ENCODE measurements around the gene AEN.

The AEN gene

GRCh38 chr15:88613074-88613944 is 7.8 kb upstream of the AEN start:
- no peak for DNase-seq (ENCODE audit: low spot score)

GRCh38 chr15:88615303-88616107 is 5.6 kb upstream of the AEN start:
- no peak for DNase-seq (ENCODE audit: low spot score)

DNA sequence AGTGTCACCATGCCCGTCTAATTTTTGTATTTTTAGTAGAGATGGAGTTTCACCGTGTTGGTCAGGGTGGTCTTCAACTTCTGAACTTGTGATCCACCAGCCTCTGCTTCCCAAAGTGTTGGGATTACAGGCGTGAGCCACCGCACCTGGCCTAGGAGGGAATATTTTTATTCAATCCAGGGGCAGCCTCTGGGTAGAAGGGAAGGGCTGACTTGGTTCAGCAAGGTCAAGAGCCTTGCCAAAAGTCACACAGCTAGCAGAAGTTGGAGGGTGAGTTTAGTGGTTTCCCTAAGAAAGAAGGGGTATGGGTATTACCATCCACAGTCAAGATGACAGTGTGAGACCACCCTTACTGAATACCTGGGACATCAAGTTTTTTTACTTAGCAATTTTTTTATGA is 4.9 kb upstream of the AEN start:
- no peak for DNase-seq (ENCODE audit: low spot score)

DNA sequence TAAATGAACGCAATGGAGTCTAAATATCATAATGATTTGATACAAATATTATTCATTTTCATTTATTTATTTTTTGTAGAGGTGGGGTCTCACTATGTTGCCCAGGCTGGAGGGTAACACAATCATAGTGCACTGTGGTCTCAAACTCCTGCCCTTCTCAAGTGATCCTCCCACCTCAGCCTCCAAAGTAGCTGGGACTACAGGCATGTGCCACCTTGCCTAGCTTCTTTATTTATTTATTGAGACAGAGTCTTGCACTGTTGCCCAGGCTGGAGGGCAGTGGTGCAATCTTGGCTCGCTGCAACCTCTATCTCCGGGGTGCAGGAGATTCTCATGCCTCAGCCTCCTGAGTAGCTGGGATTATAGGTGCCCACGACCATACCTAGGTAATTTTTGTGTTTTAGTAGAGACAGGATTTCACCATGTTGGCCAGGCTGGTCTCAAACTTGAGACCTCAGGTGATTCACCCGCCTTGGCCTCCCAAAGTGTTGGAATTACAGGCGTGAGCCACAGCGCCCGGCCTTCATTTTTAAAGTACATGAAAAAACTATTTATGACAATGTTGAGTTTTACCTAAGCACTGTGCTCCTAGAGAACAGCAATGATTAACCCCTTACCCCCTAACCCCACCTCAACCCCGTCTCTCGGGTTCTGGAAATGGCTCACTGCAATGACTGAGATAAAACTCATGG is 4.0 kb upstream of the AEN start:
- no peak for DNase-seq (ENCODE audit: low spot score)

DNA sequence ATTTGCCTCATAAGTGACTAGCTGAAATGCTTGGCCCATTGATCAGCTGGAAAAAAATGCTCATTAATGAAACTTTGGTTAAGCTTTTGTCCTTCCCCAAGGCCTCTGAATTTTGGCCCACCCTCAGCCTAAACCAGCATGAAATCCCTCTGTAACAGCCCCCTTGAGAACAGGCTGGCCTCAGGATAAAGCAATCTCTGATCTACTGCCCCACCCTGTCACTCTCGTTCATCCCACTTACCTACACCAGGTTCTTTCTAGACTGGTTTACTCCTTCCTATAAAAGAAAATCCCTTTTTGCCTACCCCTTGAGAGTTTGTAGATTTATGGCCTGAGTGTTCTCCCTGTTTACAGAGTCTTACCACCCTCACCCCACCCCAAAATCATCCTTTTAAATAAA is 3.4 kb upstream of the AEN start:
- DNase-seq (ENCODE audit: low spot score) = no peak

DNA sequence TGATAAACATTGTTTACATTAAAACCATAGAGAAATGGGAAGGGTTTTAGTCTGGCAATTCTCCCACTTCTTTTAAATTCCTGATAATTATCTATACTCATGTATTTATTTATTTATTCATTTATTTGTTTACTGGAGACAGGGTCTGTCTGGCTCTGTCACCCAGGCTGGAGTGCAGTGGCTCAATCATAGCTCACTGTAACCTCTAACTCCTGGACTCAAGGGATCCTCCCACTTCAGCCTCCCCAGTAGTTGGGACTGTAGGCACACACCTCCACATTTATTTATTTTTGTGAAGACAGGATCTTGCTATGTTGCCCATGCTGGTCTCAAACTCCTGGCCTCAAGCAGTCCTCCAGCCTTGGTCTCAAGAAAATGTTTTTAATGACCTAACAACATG is 2.5 kb upstream of the AEN start:
- DNase-seq (ENCODE audit: low spot score) = no peak

- no peak for DNase-seq (ENCODE audit: low spot score)
Observed at GRCh38 chr15:88619796-88620195, 1.3 kb upstream of the AEN start.

- DNase-seq (ENCODE audit: low spot score) = no peak
Observed at GRCh38 chr15:88621789-88622604, 857 bp downstream of the AEN start.

- DNase-seq (ENCODE audit: low spot score) = no peak
Observed at GRCh38 chr15:88622605-88622975, 1.4 kb downstream of the AEN start.

- no peak for DNase-seq (ENCODE audit: low spot score)
Observed at GRCh38 chr15:88623061-88623460, 1.9 kb downstream of the AEN start.

DNA sequence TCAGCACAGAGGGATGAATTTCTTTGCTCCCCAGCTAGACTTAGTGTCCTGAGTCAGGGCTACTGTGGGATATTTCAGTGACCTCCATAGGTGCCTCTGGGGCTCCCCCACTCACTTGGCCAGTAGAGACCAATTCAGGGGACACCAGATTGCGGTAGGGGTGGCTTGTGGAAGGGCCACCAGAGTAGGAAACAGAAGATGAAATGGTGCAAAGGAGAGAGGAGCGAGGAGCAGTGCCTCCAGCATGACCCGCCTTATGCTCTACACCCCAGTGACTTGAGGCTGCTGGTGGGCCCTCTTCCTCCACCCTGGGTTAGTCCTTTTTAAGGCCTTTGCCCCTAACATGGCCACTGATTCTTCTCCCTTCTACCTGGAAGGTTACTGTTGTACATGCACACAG is 2.5 kb downstream of the AEN start:
- DNase-seq (ENCODE audit: low spot score) = no peak

DNA sequence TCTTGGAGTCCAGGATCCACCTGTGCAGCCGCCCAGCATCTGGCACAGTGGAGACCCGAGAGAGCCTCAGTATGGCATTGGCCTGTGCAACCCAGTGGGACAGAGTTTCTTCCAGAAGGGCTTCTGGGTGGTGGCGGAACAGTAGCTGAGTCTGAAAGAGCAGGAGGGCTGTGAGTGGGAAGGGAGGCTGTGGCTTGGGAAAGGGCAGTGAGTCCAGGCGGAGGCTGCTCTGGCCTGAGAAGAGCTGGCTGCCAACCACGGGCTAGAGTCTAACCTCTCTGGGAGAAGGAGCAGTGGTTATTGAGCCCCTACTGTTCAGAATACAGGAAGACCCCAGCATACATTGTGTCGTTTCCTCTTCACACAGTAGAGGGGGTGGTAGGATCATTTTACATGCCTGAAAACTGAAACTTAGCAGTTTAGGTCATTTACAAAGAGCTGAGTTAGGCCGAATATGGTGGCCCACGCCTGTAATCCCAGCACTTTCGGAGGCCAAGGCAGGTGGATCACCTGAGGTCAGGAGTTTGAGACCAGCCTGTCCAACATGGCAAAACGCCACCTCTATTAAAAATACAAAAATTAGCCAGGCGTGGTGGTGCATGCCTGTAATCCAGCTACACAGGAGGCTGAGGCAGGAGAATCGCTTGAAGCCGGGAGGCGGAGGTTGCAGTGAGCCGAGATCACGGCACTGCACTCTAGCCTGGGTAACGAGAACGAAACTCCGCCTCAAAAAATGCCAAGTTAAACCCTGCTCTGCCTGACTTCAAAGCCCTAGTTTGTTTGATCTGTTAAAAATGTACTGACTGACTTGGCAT is 3.2 kb downstream of the AEN start:
- no peak for DNase-seq (ENCODE audit: low spot score)

- DNase-seq (ENCODE audit: low spot score) = no peak
Observed at GRCh38 chr15:88624971-88625490, 3.9 kb downstream of the AEN start.

GRCh38 chr15:88625943-88626741 is 5.0 kb downstream of the AEN start:
- DNase-seq (ENCODE audit: low spot score) = no peak

GRCh38 chr15:88627463-88627862 is 6.3 kb downstream of the AEN start:
- DNase-seq (ENCODE audit: low spot score) = no peak

GRCh38 chr15:88628018-88628654 is 7.0 kb downstream of the AEN start:
- DNase-seq (ENCODE audit: low spot score) = no peak

DNA sequence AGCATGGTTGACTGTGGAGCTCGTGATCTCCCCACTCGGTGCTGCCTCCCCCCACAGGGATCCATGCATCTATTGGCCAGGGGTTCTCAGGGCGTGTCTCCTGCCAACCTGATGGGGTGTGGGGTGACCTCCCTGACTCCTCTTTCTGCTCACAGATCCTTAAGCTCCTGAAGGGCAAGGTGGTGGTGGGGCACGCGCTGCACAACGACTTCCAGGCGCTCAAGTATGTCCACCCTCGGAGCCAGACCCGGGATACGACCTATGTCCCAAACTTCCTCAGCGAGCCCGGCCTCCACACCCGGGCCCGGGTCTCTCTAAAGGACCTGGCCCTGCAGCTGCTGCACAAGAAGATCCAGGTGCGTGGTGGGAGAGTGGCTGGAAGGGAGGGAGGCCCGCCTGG is 7.9 kb downstream of the AEN start:
- DNase-seq (ENCODE audit: low spot score) = no peak

DNA sequence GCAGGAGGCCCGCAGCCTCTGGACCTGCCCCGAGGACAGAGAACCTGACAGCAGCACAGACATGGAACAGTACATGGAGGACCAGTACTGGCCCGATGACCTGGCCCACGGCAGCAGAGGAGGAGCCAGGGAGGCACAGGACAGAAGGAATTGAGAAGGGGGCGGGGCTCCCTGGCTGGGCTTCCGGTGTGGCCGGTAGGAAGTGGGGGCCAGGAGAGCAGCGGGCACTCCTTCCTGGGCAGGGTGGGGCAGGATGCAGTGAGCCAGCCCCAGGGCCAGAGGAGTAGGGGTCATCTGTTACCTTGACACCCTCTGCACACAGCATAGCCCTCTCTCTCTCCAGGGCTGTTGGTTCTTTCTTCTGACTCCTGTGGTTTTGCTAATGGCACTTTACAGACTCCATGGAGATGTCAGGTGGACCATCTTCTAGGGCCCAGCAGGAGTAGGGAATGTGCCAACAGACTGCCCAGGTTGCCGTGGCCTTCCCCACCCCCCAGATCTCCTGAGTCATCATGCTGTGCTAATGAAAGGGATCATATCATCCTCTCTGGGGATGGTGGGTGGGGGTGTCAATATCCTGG is 9.1 kb downstream of the AEN start:
- no peak for DNase-seq (ENCODE audit: low spot score)

DNA sequence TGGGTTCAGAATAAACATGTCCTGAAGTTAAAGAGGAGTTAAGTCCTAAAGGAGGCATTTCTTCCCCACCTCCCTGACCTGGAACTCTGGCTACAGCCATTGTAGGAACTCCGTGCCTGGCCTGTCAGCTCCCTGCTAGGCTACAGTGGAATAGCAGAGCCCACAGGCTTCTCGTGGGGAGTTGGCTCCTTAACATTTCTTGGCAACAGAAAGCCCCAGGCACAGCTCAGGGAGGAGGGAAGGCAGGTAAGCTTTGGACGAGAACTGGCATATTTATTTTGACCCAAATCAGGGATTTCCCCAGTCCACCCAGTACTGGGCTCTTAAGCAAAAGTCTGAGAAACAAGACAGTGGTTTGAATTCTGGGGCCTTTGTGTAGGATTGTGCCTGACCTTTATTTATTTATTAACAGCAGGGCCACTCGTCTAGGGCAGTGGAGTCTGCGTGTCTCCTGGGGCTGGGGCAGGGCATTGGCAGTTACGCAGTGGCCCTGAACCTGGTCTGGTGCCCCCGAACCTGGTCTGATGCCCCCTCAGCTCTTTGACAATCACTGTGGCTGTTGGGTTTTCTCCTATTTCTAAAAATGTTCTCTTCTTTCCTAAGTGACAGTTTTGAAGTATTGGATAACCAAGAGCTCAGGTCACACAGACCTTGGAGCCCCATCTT is 9.8 kb downstream of the AEN start:
- no peak for DNase-seq (ENCODE audit: low spot score)
